ENCODE results near the gene CCDC170. TPM values are rescaled to one million over a fixed set of nuclear protein-coding genes. Genes with fewer than 3 reads are reported as not detected.

Gene CCDC170
- total and polyA plus RNA-seq, 2 of the 8 experiments (the other 6 are each of a cell fraction or from before 2014, with no cell fraction given), result 0.06 to 0.09 TPM

Small RNAs within 50 kb of the gene (small RNA-seq; reads per million reads assigned to genes)
- gene RNU6-813P (ENCODE audit: insufficient read depth), result not detected

Other genes with a start within 250 kb of the CCDC170 start
- gene ZBTB2, start 102.5 kb upstream of the CCDC170 start, total RNA-seq (2021; fragmentation: NEBNext Ultra II Directional; extraction: Animal tissue kit (Norgen Biotek cat#: 25700)), result 23.4 and 23.7 TPM in 2 replicates
- gene ZBTB2, start 102.5 kb upstream of the CCDC170 start, polyA plus RNA-seq (2011; rRNA removed), result 13.8 and 16.1 TPM in 2 replicates
- 21.9 and 24.0 TPM in 2 replicates for gene RMND1, start 41.9 kb upstream of the CCDC170 start, total RNA-seq (2021; fragmentation: NEBNext Ultra II Directional; extraction: Animal tissue kit (Norgen Biotek cat#: 25700))
- gene RMND1, start 41.9 kb upstream of the CCDC170 start, polyA plus RNA-seq (2011; rRNA removed), result 4.5 and 7.3 TPM in 2 replicates